NB4 (cell line): Measurements from ENCODE around the gene DKK3.

ENCODE experiments used
- POLR2A ChIP-seq: IDR thresholded peaks from 2 replicates; pipeline ENCODE4 v1.6.1; 2011; ENCODE audit warnings: mild to moderate bottlenecking; ENCODE audit not compliant: insufficient read length; ENCODE audit errors: extremely low read depth
- TF ChIP-seq, protein P1 (sequence below): IDR thresholded peaks from 2 replicates; pipeline ENCODE4 v1.6.1; 2011; ENCODE audit warnings: low read depth, low read length
- TF ChIP-seq, protein P2 (sequence below): IDR thresholded peaks from one replicate; pipeline ENCODE4 v1.5.1; 2012; ENCODE audit warnings: low read depth, low read length

DNA sequence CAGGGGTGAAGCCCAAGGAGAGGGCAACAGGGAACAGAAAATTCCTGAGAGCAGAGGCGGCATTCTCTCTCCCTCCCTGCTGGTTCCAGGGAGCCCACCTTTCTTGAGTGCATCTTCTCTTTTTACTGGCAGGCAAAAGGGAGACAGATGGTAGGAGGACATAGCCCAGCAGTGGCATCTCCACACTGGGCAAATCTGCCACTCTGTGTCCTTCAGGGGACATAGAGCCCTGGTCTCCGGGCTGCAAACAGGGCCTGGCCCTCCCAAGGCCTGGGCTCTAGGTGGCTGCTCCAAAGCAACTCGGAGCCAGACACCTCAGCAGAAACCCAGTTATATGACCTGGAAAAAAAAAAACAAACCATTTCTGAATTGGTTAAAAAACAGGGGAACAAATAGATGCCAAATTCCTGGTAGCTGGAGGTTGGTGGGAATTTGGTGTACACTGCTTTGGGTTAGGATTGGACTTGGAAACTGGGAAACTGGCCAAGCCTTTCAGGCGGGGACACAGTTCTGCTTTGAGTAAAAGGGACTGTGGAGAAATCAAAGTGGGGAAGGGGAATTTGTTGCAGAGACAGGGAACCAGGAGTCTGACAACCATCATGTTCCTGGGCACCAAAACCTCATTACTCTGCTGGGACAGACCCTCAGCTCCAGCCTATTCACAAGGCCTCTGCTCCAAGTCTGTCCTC lies 23.6 kb upstream of the DKK3 start:
- TF ChIP-seq POLR2A: no peak
- TF ChIP-seq, protein P1, sequence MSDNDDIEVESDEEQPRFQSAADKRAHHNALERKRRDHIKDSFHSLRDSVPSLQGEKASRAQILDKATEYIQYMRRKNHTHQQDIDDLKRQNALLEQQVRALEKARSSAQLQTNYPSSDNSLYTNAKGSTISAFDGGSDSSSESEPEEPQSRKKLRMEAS: no peak
- TF ChIP-seq, protein P2, sequence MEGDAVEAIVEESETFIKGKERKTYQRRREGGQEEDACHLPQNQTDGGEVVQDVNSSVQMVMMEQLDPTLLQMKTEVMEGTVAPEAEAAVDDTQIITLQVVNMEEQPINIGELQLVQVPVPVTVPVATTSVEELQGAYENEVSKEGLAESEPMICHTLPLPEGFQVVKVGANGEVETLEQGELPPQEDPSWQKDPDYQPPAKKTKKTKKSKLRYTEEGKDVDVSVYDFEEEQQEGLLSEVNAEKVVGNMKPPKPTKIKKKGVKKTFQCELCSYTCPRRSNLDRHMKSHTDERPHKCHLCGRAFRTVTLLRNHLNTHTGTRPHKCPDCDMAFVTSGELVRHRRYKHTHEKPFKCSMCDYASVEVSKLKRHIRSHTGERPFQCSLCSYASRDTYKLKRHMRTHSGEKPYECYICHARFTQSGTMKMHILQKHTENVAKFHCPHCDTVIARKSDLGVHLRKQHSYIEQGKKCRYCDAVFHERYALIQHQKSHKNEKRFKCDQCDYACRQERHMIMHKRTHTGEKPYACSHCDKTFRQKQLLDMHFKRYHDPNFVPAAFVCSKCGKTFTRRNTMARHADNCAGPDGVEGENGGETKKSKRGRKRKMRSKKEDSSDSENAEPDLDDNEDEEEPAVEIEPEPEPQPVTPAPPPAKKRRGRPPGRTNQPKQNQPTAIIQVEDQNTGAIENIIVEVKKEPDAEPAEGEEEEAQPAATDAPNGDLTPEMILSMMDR: no peak
